Measurements from ENCODE around the gene SLFN12L. TPM values are rescaled to one million over a fixed set of nuclear protein-coding genes. Genes with fewer than 3 reads are reported as not detected.

SLFN12L gene
- total and polyA plus RNA-seq, 9 of the 15 experiments (the other 6 are each of a cell fraction or from before 2014, with no cell fraction given) = 0.04 to 0.31 (median 0.08) TPM; not detected in 3

GRCh38 chr17:35423761-35424160 lies 113.7 kb downstream of the SLFN12L start:
- Histone ChIP-seq H4K20me1 (replicated peaks; ENCODE audit: control insufficient read depth, insufficient read depth, low read length) (no peaks in the 10 kb centered on the region), H3K9ac (ENCODE audit: insufficient read depth in 1 of 2, low read depth in 2 of 2, low read length in 2 of 2) (no peak overlapping the region), H3K36me3 (ENCODE audit: control insufficient read depth, insufficient read depth, low read length) (no peaks in the 10 kb centered on the region), H3K4me3 (no peak overlapping the region), H3K27me3 (ENCODE audit: control insufficient read depth in 2 of 2, insufficient read depth in 2 of 2, low read length in 2 of 2) (peaks cover 7 to 12% of the 10 kb centered on the region in 2 experiments; a peak in 4 of 5 replicates), H3K9me3 (replicated peaks; ENCODE audit: control insufficient read depth, insufficient read depth, low read depth, low read length) (no peaks in the 10 kb centered on the region), H3K4me1 (replicated peaks in 1 of 2; ENCODE audit: control insufficient read depth in 2 of 2, insufficient read depth in 2 of 2, low read length in 2 of 2) (no peaks in the 10 kb centered on the region), H3K9me1 (ENCODE audit: control insufficient read depth, insufficient read depth, low read length) (no peaks in the 10 kb centered on the region), H2AFZ (ENCODE audit: low read depth, low read length) (no peak overlapping the region), H3K27ac (ENCODE audit: extremely low read depth, low read depth, low read length) (no peak overlapping the region), H3K4me2 (ENCODE audit: insufficient read depth, low read length) (no peak overlapping the region), H3K79me2 (ENCODE audit: control insufficient read depth, insufficient read depth, low read length) (no peaks in the 10 kb centered on the region)
- intact Hi-C loops (cut with micrococcal nuclease) = no loop called here
- ATAC-seq = no peak
- FAIRE-seq = no peak
- in situ Hi-C loops (cut with MboI) = no loop called here
- ChIA-PET POLR2A (interaction anchor here (1.0 kb wide), 1 partner anchor 9 kb away, joined by 3 read pairs; no protein-coding TSS in a partner anchor), CTCF (ENCODE audit: low intra/inter-chr PET ratio) (no interaction called here)
- BruUV-seq (replicated peaks) = no TSS peak
- 0% methylated on average over 4 of the region's 4 CpGs for WGBS (ENCODE audit: insufficient coverage, low coverage, missing lambda C conversion rate)
- DNase-seq (ENCODE audit: extremely low read depth in 1 of 4, low spot score in 3 of 4) = no peak
- no peak for TF ChIP-seq FOXJ3 (CRISPR knock-in tag; IDR thresholded peaks at IDR 0.05)
- TF ChIP-seq ZNF444 (CRISPR knock-in tag; IDR thresholded peaks at IDR 0.05) = no peak
- no peak for TF ChIP-seq FOSL1 (tag; conservative IDR thresholded peaks at IDR 0.05)
- no peak for TF ChIP-seq ETS2 (tag; IDR thresholded peaks at IDR 0.05; ENCODE audit: borderline replicate concordance, poor library complexity, severe bottlenecking)
- TF ChIP-seq SMARCA5 (IDR thresholded peaks at IDR 0.05) = no peak
- no peak for TF ChIP-seq ZNF318 (IDR thresholded peaks at IDR 0.05; ENCODE audit: borderline replicate concordance in 1 of 2, low read depth in 1 of 2)
- TF ChIP-seq PHB2 (IDR thresholded peaks at IDR 0.05; ENCODE audit: low read depth) = no peak
- no peak for TF ChIP-seq ZC3H11A (IDR thresholded peaks at IDR 0.05; ENCODE audit: low read depth, low read length)
- no peak for TF ChIP-seq ZFX (CRISPR knock-in tag; IDR thresholded peaks at IDR 0.05)
- no peak for TF ChIP-seq ELF1 (tag; IDR thresholded peaks at IDR 0.05)
- TF ChIP-seq RBM34 (IDR thresholded peaks at IDR 0.05; ENCODE audit: borderline replicate concordance, insufficient read depth, low read length) = no peak
- no peak for TF ChIP-seq ZNF280B (CRISPR knock-in tag; IDR thresholded peaks at IDR 0.05)
- no peak for TF ChIP-seq ZBTB17 (CRISPR knock-in tag; IDR thresholded peaks at IDR 0.05)
- TF ChIP-seq U2AF1 (optimal IDR thresholded peaks at IDR 0.05; ENCODE audit: low read depth, low read length) = no peak
- TF ChIP-seq GABPB1 (CRISPR knock-in tag; IDR thresholded peaks at IDR 0.05) = no peak

All from K562 (cell line).